PC-3 (cell line): ENCODE measurements around the gene STEAP2. TPM values are rescaled to one million over a fixed set of nuclear protein-coding genes. Genes with fewer than 3 reads are reported as not detected.
A peak's percentile ranks its signal among the peaks of the same experiment; 100 is the strongest.
"Not testable (repeated sequence)": the region's sequence is repeated elsewhere in the genome, so short reads cannot be mapped to it uniquely, and the experiment has no call there.

Source experiments
- ATAC-seq: fragments of 200-7000 bp; cut with Tn5 transposase; 2 replicates; pipeline ENCODE4 v1.9.1; 2020; ENCODE audit warnings: mild to moderate bottlenecking, moderate library complexity
- BruUV-seq: library from RNA; stranded (reverse); fragments of 400-500 nt; replicated peaks from 2 replicates; lab custom pipeline; 2021; lab: Mats Ljungman, UMichigan
- CTCF ChIA-PET: fragments of 300-600 bp; sonication (Branson Sonifier 250); formaldehyde crosslinking; loops from one replicate; lab custom pipeline; 2022; ENCODE audit warnings: antibody characterized with exemption; lab: Charles Lee
- POLR2A ChIA-PET: fragments of 300-600 bp; sonication (Branson Sonifier 250); formaldehyde crosslinking; loops from one replicate; lab custom pipeline; 2022; ENCODE audit warnings: antibody characterized with exemption; ENCODE audit not compliant: unreplicated experiment; lab: Charles Lee
- DNase-seq: peaks from one replicate; pipeline ENCODE4 v3.0.0-alpha.2; 2015
- H2AFZ ChIP-seq: fragments of 300-600 bp; sonication (generic); 2 replicates; pipeline ENCODE4 v1.6.0; 2016; ENCODE audit warnings: antibody characterized with exemption, low read length
- H3F3A ChIP-seq: fragments of 300-600 bp; sonication (generic); one replicate; pipeline ENCODE4 v1.6.0; 2017; ENCODE audit warnings: antibody characterized with exemption, low read length, control low read depth, mild to moderate bottlenecking; ENCODE audit not compliant: unreplicated experiment
- H3K27ac ChIP-seq: fragments of 300-600 bp; sonication (generic); 2 replicates; pipeline ENCODE4 v1.5.1; 2016; ENCODE audit warnings: mild to moderate bottlenecking, low read length
- H3K27me3 ChIP-seq: fragments of 300-600 bp; sonication (generic); 2 replicates; pipeline ENCODE4 v1.6.1; 2016; ENCODE audit warnings: low read length, mixed read lengths
- H3K36me3 ChIP-seq: fragments of 300-600 bp; sonication (generic); 2 replicates; pipeline ENCODE4 v1.6.1; 2016; ENCODE audit warnings: low read depth, mixed run types, low read length, mixed read lengths
- H3K4me1 ChIP-seq: fragments of 300-600 bp; sonication (generic); 2 replicates; pipeline ENCODE4 v1.5.1; 2016; ENCODE audit warnings: low read length; ENCODE audit not compliant: insufficient read depth
- H3K4me2 ChIP-seq: fragments of 300-600 bp; sonication (generic); 2 replicates; pipeline ENCODE4 v1.6.0; 2016; ENCODE audit warnings: low read length
- H3K4me3 ChIP-seq: fragments of 300-600 bp; sonication (generic); 2 replicates; pipeline ENCODE4 v1.5.1; 2016; ENCODE audit warnings: mild to moderate bottlenecking, low read length, mixed read lengths
- H3K79me2 ChIP-seq: fragments of 300-600 bp; sonication (generic); 2 replicates; pipeline ENCODE4 v1.6.1; 2017; ENCODE audit warnings: low read length, mixed read lengths
- H3K9ac ChIP-seq: fragments of 300-600 bp; sonication (generic); 2 replicates; pipeline ENCODE4 v1.6.0; 2016; ENCODE audit warnings: mild to moderate bottlenecking, low read length
- H3K9me2 ChIP-seq: fragments of 300-600 bp; sonication (generic); replicated peaks from 2 replicates; pipeline ENCODE4 v1.6.1; 2016; ENCODE audit warnings: mixed run types, low read length, mixed read lengths
- H3K9me3 ChIP-seq: fragments of 300-600 bp; sonication (generic); 2 replicates; pipeline ENCODE4 v1.6.1; 2016; ENCODE audit warnings: low read length, mixed read lengths
- H4K20me1 ChIP-seq: fragments of 300-600 bp; sonication (generic); 2 replicates; pipeline ENCODE4 v1.6.1; 2016; ENCODE audit warnings: low read length, mixed read lengths
- CTCF ChIP-seq: fragments of 300-600 bp; sonication (generic); conservative IDR thresholded peaks from 2 replicates; pipeline ENCODE4 v1.5.1; 2017; ENCODE audit warnings: antibody characterized with exemption, low read depth, mild to moderate bottlenecking, low read length
- EZH2 ChIP-seq: fragments of 300-600 bp; sonication (generic); IDR thresholded peaks from one replicate; pipeline ENCODE4 v1.6.1; 2017; ENCODE audit warnings: antibody characterized with exemption, mild to moderate bottlenecking, low read length; ENCODE audit not compliant: unreplicated experiment
- EZH2phosphoT487 ChIP-seq: fragments of 300-600 bp; sonication (generic); IDR thresholded peaks from 2 replicates; pipeline ENCODE4 v1.6.1; 2018; ENCODE audit warnings: mild to moderate bottlenecking, antibody characterized with exemption, low read length, borderline replicate concordance
- intact Hi-C: fragments of 100-400 bp; cut with micrococcal nuclease; formaldehyde crosslinking; loops from 2 replicates; pipeline ENCODE4 v1.9.0; 2023
- total RNA-seq: library from RNA; depleted of rRNA; stranded (reverse); fragments of >200 nt; gene quantifications from 2 replicates; pipeline ENCODE4 v1.2.3, GENCODE V29; 2014

STEAP2 gene
- total RNA-seq, 1 experiment from 2014 or later = 7.0 TPM

- no peaks in the 10 kb centered on the region for H3K79me2 ChIP-seq
- H3K9me3 ChIP-seq = no peaks in the 10 kb centered on the region
- H3F3A ChIP-seq = no peaks in the 10 kb centered on the region
- ChIA-PET POLR2A (no interaction called here), CTCF (no interaction called here)
- no peaks in the 10 kb centered on the region for H3K36me3 ChIP-seq
- no peaks in the 10 kb centered on the region for H4K20me1 ChIP-seq
- no peak overlapping the region for H3K4me2 ChIP-seq
- H3K9me2 ChIP-seq = no peaks in the 10 kb centered on the region
- H3K4me3 ChIP-seq = no peak overlapping the region
- ATAC-seq (no peak), DNase-seq (no peak)
- no peaks in the 10 kb centered on the region for H3K27me3 ChIP-seq
- intact Hi-C loops = no loop called here
- H3K4me1 ChIP-seq = peaks cover 40% of the 10 kb centered on the region
- H3K27ac ChIP-seq = no peak overlapping the region
- BruUV-seq = no TSS peak
- no peak for TF ChIP-seq EZH2phosphoT487
- no peak for TF ChIP-seq EZH2
- TF ChIP-seq CTCF = no peak
- no peak overlapping the region for H3K9ac ChIP-seq
- H2AFZ ChIP-seq = no peak overlapping the region
Observed at GRCh38 chr7:90248706-90249105, 37.2 kb downstream of the STEAP2 start.

GRCh38 chr7:90250601-90251303, 39.2 kb downstream of the STEAP2 start:
- BruUV-seq = TSS peak; percentile 51
- ATAC-seq = peak; percentile 68
- Histone ChIP-seq H3K79me2 (no peaks in the 10 kb centered on the region), H3K4me2 (peak overlapping the region; percentile 82), H3F3A (no peaks in the 10 kb centered on the region), H3K36me3 (no peaks in the 10 kb centered on the region), H3K27me3 (no peaks in the 10 kb centered on the region), H2AFZ (peak overlapping the region; percentile 70), H3K9ac (peak overlapping the region; percentile 69), H3K4me1 (peaks cover 31% of the 10 kb centered on the region), H4K20me1 (no peaks in the 10 kb centered on the region), H3K9me2 (no peaks in the 10 kb centered on the region), H3K9me3 (no peaks in the 10 kb centered on the region), H3K4me3 (peak overlapping the region; percentile 53), H3K27ac (peak overlapping the region; percentile 92)
- intact Hi-C loops = loop anchor here (2.0 kb wide), 1 partner anchor 72 kb away; no protein-coding TSS in a partner anchor
- TF ChIP-seq CTCF = no peak
- TF ChIP-seq EZH2 = no peak
- TF ChIP-seq EZH2phosphoT487 = no peak
- peak; percentile 54 for DNase-seq
- CTCF ChIA-PET = no interaction called here
- POLR2A ChIA-PET = no interaction called here

- intact Hi-C loops = loop anchor here (2.0 kb wide), 1 partner anchor 72 kb away; no protein-coding TSS in a partner anchor
- TF ChIP-seq EZH2phosphoT487 = no peak
- TF ChIP-seq CTCF = no peak
- no peak for TF ChIP-seq EZH2
- POLR2A ChIA-PET = no interaction called here
- H3K9ac ChIP-seq = peak overlapping the region; percentile 69
- H3K9me2 ChIP-seq = no peaks in the 10 kb centered on the region
- H3K27ac ChIP-seq = peak overlapping the region; percentile 92
- H3F3A ChIP-seq = no peaks in the 10 kb centered on the region
- DNase-seq = peak; percentile 32
- no peaks in the 10 kb centered on the region for H3K36me3 ChIP-seq
- CTCF ChIA-PET = interaction anchor here (0.7 kb wide), 1 partner anchor 47 kb away, joined by 3 read pairs; no protein-coding TSS in a partner anchor
- no peaks in the 10 kb centered on the region for H4K20me1 ChIP-seq
- no TSS peak for BruUV-seq
- H3K9me3 ChIP-seq = no peaks in the 10 kb centered on the region
- peak overlapping the region; percentile 53; the same call in 1 of the 2 replicates for H3K4me3 ChIP-seq
- peak; percentile 10; the same call in 1 of the 2 replicates for ATAC-seq
- no peaks in the 10 kb centered on the region for H3K79me2 ChIP-seq
- peak overlapping the region; percentile 70 for H2AFZ ChIP-seq
- peaks cover 26% of the 10 kb centered on the region for H3K4me1 ChIP-seq
- H3K4me2 ChIP-seq = peak overlapping the region; percentile 82
- no peaks in the 10 kb centered on the region for H3K27me3 ChIP-seq
Observed at GRCh38 chr7:90251304-90251635, 39.7 kb downstream of the STEAP2 start.

GRCh38 chr7:90256011-90256410, 44.5 kb downstream of the STEAP2 start:
- H3K4me3 ChIP-seq, H4K20me1 ChIP-seq, POLR2A ChIA-PET, ATAC-seq, H3K9me2 ChIP-seq, H3F3A ChIP-seq, H3K4me2 ChIP-seq, H3K27me3 ChIP-seq, H2AFZ ChIP-seq, BruUV-seq, intact Hi-C loops, H3K36me3 ChIP-seq, H3K4me1 ChIP-seq, H3K79me2 ChIP-seq, H3K9me3 ChIP-seq, H3K9ac ChIP-seq, H3K27ac ChIP-seq, DNase-seq: not testable (repeated sequence)
- CTCF ChIA-PET = interaction anchor here (0.9 kb wide), 1 partner anchor 45 kb away, joined by 3 read pairs; the partner anchor contains the start of gene STEAP2
